ENCODE measurements around the gene SCN10A. TPM values are rescaled to one million over a fixed set of nuclear protein-coding genes. Genes with fewer than 3 reads are reported as not detected.

Gene SCN10A
- total RNA-seq, 1 donor from 2014 or later: not detected

GRCh38 chr3:38717355-38718240 is 98.4 kb downstream of the SCN10A start:
- no peak for DNase-seq

- no peak for DNase-seq
Observed at GRCh38 chr3:38713121-38713520, 102.9 kb downstream of the SCN10A start.

GRCh38 chr3:38711321-38711720 is 104.7 kb downstream of the SCN10A start:
- no peak for DNase-seq

- DNase-seq: peak; percentile 35
Observed at GRCh38 chr3:38707730-38708129, 108.3 kb downstream of the SCN10A start.

- DNase-seq: no peak
Observed at GRCh38 chr3:38706961-38707360, 109.1 kb downstream of the SCN10A start.

GRCh38 chr3:38702231-38702630 is 113.8 kb downstream of the SCN10A start:
- DNase-seq: no peak

GRCh38 chr3:38698760-38699159 is 117.3 kb downstream of the SCN10A start:
- no peak for DNase-seq

GRCh38 chr3:38698061-38698460 is 118.0 kb downstream of the SCN10A start:
- no peak for DNase-seq

GRCh38 chr3:38696034-38696433 is 120.0 kb downstream of the SCN10A start:
- no peak for DNase-seq

- no peak for DNase-seq
Observed at GRCh38 chr3:38690185-38690584, 125.8 kb downstream of the SCN10A start.

GRCh38 chr3:38689774-38690173 is 126.2 kb downstream of the SCN10A start:
- peak; percentile 37 for DNase-seq

- DNase-seq: no peak
Observed at GRCh38 chr3:38689346-38689745, 126.7 kb downstream of the SCN10A start.

- DNase-seq: no peak
Observed at GRCh38 chr3:38687321-38687720, 128.7 kb downstream of the SCN10A start.

GRCh38 chr3:38684546-38684945 is 131.5 kb downstream of the SCN10A start:
- DNase-seq: no peak

GRCh38 chr3:38669668-38670067 is 146.3 kb downstream of the SCN10A start:
- no peak for DNase-seq

- peak; percentile 81 for DNase-seq
Observed at GRCh38 chr3:38662544-38662943, 153.5 kb downstream of the SCN10A start.

- DNase-seq: no peak
Observed at GRCh38 chr3:38658841-38659240, 157.2 kb downstream of the SCN10A start.

- no peak for DNase-seq
Observed at GRCh38 chr3:38657369-38657768, 158.6 kb downstream of the SCN10A start.

- DNase-seq: peak; percentile 61
Observed at GRCh38 chr3:38655708-38656300, 160.2 kb downstream of the SCN10A start.

GRCh38 chr3:38653685-38654537 is 162.1 kb downstream of the SCN10A start:
- DNase-seq: no peak

GRCh38 chr3:38652934-38653333 is 163.1 kb downstream of the SCN10A start:
- DNase-seq: no peak

- DNase-seq: peak; percentile 86
Observed at GRCh38 chr3:38651153-38651789, 164.7 kb downstream of the SCN10A start.
